Adrenal gland (tissue), 12 donors: ENCODE measurements around the gene GHR. TPM values are rescaled to one million over a fixed set of nuclear protein-coding genes. Genes with fewer than 3 reads are reported as not detected.
"Not testable (repeated sequence)": the region's sequence is repeated elsewhere in the genome, so short reads cannot be mapped to it uniquely, and the experiment has no call there.

Experiments
- DNase-seq, 7 donors: peaks; one replicate each; pipeline ENCODE4 v3.0.0-alpha.2; 2019 to 2020
- H3K27ac ChIP-seq, 5 donors: fragments of 200-600 bp; sonication (generic) in 4 of 5; 1 replicate in 3 of 5; 2 replicates in 2 of 5; pipeline versions ENCODE4 v1.5.1 to v1.8.0; 2016 to 2020; ENCODE audit warnings: mild to moderate bottlenecking in 1 of 5
- H3K27me3 ChIP-seq: fragments of 200-600 bp; 2 replicates; pipeline ENCODE4 v1.8.0; 2021
- H3K36me3 ChIP-seq, 2 donors: fragments of 200-600 bp; replicated peaks in 1 of 2; 1 replicate in 1 of 2; 2 replicates in 1 of 2; pipeline versions ENCODE4 v1.5.1 to v1.8.0; 2018 to 2022
- H3K4me1 ChIP-seq, 2 donors: fragments of 200-600 bp; replicated peaks in 1 of 2; 1 replicate in 1 of 2; 2 replicates in 1 of 2; pipeline versions ENCODE4 v1.5.1 to v1.8.0; 2018 to 2021
- H3K4me3 ChIP-seq, 4 donors: fragments of 200-600 bp; sonication (generic) in 3 of 4; one replicate each; pipeline ENCODE4 v1.5.1; 2016 to 2018
- H3K9me3 ChIP-seq, 3 donors: fragments of 200-600 bp; sonication (generic) in 1 of 3; replicated peaks in 1 of 3; 1 replicate in 2 of 3; 2 replicates in 1 of 3; pipeline versions ENCODE4 v1.5.1 to v1.8.0; 2016 to 2021
- POLR2A ChIP-seq, 2 donors: fragments of 450-650 bp; IDR thresholded peaks; one replicate each; pipeline ENCODE4 v1.6.1; 2017; ENCODE audit warnings: antibody characterized with exemption in 2 of 2, mild to moderate bottlenecking in 2 of 2, moderate library complexity in 1 of 2
- WGBS, 4 donors: extraction: QIAGEN DNeasy Blood & Tissue Kit in 2 of 4; methylation state at CpG; one replicate each; pipeline versions ENCODE4 v1.1.5 to v1.1.7; 2013 to 2017; 5-methylcytosine and 5-hydroxymethylcytosine counted together
- intact Hi-C, 2 donors: fragments of 100-400 bp; cut with DNase I; formaldehyde crosslinking; loops; one replicate each; pipeline versions ENCODE4 v1.14.1 to v1.15.0; 2022 to 2023
- polyA plus RNA-seq, 3 donors: library from polyadenylated mRNA; stranded (reverse); fragments of 200-250 nt in 2 of 3; fragments of 350-450 nt in 1 of 3; fragmentation: Illumina TruSeq in 1 of 3; extraction: RNeasy Lipid Tissue Mini Kit (QIAGEN cat#74804) in 1 of 3; gene quantifications; one replicate each; pipeline ENCODE4 v1.2.3, GENCODE V29; 2013 to 2014
- total RNA-seq, 9 donors: library from RNA; depleted of rRNA in 4 of 9; stranded (reverse); fragments of >200 nt in 4 of 9; fragments of 120-200 nt in 1 of 9; fragmentation: NEBNext Ultra II Directional in 1 of 9; extraction: Animal tissue kit (Norgen Biotek cat#: 25700) in 1 of 9; gene quantifications; one replicate each; pipeline versions ENCODE4 v1.1.0 to v1.2.4, GENCODE V29; 2013 to 2023
- TF ChIP-seq, protein P1 (sequence below), 6 experiments: fragments of 450-650 bp in 4 of 6; fragments of 200-600 bp in 2 of 6; sonication (generic) in 1 of 6; IDR thresholded peaks; 1 replicate in 5 of 6; 2 replicates in 1 of 6; pipeline versions ENCODE4 v1.5.1 to v1.8.0; 2016 to 2021; ENCODE audit warnings: antibody characterized with exemption in 6 of 6, mild to moderate bottlenecking in 2 of 6, moderate library complexity in 1 of 6
- donor health status: healthy with polysubstance abuse.
- donor health status: Bipolar disorder and iron deficiency.
- donor health status: DM: yes; HTN: yes; CAD: no.
- donor health status: DM: no; HTN: no; CAD: no.
- donor health status: DM: no; HTN: no; CAD: no.
- donor health status: DM: yes; HTN: yes; CAD: no.

Gene GHR
- total and polyA plus RNA-seq, 12 donors, result 2.9 to 17.1 (median 10.5) TPM

DNA sequence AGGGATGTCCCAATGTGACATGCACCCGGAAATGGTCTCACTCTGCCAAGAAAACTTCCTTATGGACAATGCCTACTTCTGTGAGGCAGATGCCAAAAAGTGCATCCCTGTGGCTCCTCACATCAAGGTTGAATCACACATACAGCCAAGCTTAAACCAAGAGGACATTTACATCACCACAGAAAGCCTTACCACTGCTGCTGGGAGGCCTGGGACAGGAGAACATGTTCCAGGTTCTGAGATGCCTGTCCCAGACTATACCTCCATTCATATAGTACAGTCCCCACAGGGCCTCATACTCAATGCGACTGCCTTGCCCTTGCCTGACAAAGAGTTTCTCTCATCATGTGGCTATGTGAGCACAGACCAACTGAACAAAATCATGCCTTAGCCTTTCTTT lies 295.8 kb downstream of the GHR start:
- DNase-seq, result no peak
- Histone ChIP-seq H3K27me3 (no peaks in the 10 kb centered on the region), H3K4me3 (no peak overlapping the region), H3K36me3 (no peaks in the 10 kb centered on the region), H3K27ac (no peak overlapping the region), H3K9me3 (no peaks in the 10 kb centered on the region), H3K4me1 (no peaks in the 10 kb centered on the region)
- intact Hi-C loops, result no loop called here
- 79 to 100% (median 89%) methylated on average over 1 to 2 of the region's 2 CpGs for WGBS, 4 donors
- TF ChIP-seq, protein P1, sequence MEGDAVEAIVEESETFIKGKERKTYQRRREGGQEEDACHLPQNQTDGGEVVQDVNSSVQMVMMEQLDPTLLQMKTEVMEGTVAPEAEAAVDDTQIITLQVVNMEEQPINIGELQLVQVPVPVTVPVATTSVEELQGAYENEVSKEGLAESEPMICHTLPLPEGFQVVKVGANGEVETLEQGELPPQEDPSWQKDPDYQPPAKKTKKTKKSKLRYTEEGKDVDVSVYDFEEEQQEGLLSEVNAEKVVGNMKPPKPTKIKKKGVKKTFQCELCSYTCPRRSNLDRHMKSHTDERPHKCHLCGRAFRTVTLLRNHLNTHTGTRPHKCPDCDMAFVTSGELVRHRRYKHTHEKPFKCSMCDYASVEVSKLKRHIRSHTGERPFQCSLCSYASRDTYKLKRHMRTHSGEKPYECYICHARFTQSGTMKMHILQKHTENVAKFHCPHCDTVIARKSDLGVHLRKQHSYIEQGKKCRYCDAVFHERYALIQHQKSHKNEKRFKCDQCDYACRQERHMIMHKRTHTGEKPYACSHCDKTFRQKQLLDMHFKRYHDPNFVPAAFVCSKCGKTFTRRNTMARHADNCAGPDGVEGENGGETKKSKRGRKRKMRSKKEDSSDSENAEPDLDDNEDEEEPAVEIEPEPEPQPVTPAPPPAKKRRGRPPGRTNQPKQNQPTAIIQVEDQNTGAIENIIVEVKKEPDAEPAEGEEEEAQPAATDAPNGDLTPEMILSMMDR (IDR thresholded peaks at IDR 0.05), result no peak
- no peak for TF ChIP-seq POLR2A (IDR thresholded peaks at IDR 0.05)

GRCh38 chr5:42720251-42720650 lies 297.0 kb downstream of the GHR start:
- intact Hi-C loops, result no loop called here
- WGBS, 4 donors, result 68 to 75% (median 73%) methylated on average over 6 of the region's 6 CpGs
- Histone ChIP-seq H3K4me3 (peak overlapping the region in 1 of 4 donors; percentile 10), H3K4me1 (no peaks in the 10 kb centered on the region), H3K36me3 (no peaks in the 10 kb centered on the region), H3K27me3 (no peaks in the 10 kb centered on the region), H3K27ac (no peak overlapping the region), H3K9me3 (no peaks in the 10 kb centered on the region)
- DNase-seq, result no peak
- TF ChIP-seq, protein P1 (IDR thresholded peaks at IDR 0.05), result no peak
- no peak for TF ChIP-seq POLR2A (IDR thresholded peaks at IDR 0.05)

- no peak for DNase-seq
- Histone ChIP-seq H3K4me3 (no peak overlapping the region), H3K9me3 (no peaks in the 10 kb centered on the region), H3K27me3 (no peaks in the 10 kb centered on the region), H3K4me1 (no peaks in the 10 kb centered on the region), H3K27ac (no peak overlapping the region), H3K36me3 (no peaks in the 10 kb centered on the region)
- TF ChIP-seq, protein P1 (IDR thresholded peaks at IDR 0.05), result no peak
- TF ChIP-seq POLR2A (IDR thresholded peaks at IDR 0.05), result no peak
- intact Hi-C loops, result no loop called here
These were observed 298.2 kb downstream of the GHR start for GRCh38 chr5:42721484-42721883.

GRCh38 chr5:42734531-42735058 lies 311.4 kb downstream of the GHR start:
- DNase-seq, H3K4me3 ChIP-seq, H3K4me1 ChIP-seq, H3K9me3 ChIP-seq, intact Hi-C loops, H3K36me3 ChIP-seq, H3K27ac ChIP-seq, H3K27me3 ChIP-seq: not testable (repeated sequence)
- 87 to 97% (median 93%) methylated on average over 5 to 15 of the region's 24 CpGs for WGBS, 4 donors

GRCh38 chr5:42740920-42741319 lies 317.7 kb downstream of the GHR start:
- Histone ChIP-seq H3K27me3 (no peaks in the 10 kb centered on the region), H3K4me1 (no peaks in the 10 kb centered on the region), H3K27ac (no peak overlapping the region), H3K9me3 (no peaks in the 10 kb centered on the region), H3K4me3 (no peak overlapping the region), H3K36me3 (no peaks in the 10 kb centered on the region)
- intact Hi-C loops, result no loop called here
- WGBS, 4 donors, result 86 to 96% (median 95%) methylated on average over 1 of the region's 1 CpG
- TF ChIP-seq POLR2A (IDR thresholded peaks at IDR 0.05), result no peak
- TF ChIP-seq, protein P1 (IDR thresholded peaks at IDR 0.05), result no peak
- no peak for DNase-seq
